Adrenal gland (tissue), 5 donors: Measurements from ENCODE around the gene SRGAP3.

Experiments
- POLR2A ChIP-seq, 2 donors: fragments of 450-650 bp; IDR thresholded peaks; one replicate each; pipeline ENCODE4 v1.6.1; 2017; ENCODE audit warnings: antibody characterized with exemption in 2 of 2, mild to moderate bottlenecking in 2 of 2, moderate library complexity in 1 of 2
- TF ChIP-seq, protein P1 (sequence below), 6 experiments: fragments of 450-650 bp in 4 of 6; fragments of 200-600 bp in 2 of 6; sonication (generic) in 1 of 6; IDR thresholded peaks; 1 replicate in 5 of 6; 2 replicates in 1 of 6; pipeline versions ENCODE4 v1.5.1 to v1.8.0; 2016 to 2021; ENCODE audit warnings: antibody characterized with exemption in 6 of 6, mild to moderate bottlenecking in 2 of 6, moderate library complexity in 1 of 6
- donor health status: DM: no; HTN: no; CAD: no.

- TF ChIP-seq, protein P1, sequence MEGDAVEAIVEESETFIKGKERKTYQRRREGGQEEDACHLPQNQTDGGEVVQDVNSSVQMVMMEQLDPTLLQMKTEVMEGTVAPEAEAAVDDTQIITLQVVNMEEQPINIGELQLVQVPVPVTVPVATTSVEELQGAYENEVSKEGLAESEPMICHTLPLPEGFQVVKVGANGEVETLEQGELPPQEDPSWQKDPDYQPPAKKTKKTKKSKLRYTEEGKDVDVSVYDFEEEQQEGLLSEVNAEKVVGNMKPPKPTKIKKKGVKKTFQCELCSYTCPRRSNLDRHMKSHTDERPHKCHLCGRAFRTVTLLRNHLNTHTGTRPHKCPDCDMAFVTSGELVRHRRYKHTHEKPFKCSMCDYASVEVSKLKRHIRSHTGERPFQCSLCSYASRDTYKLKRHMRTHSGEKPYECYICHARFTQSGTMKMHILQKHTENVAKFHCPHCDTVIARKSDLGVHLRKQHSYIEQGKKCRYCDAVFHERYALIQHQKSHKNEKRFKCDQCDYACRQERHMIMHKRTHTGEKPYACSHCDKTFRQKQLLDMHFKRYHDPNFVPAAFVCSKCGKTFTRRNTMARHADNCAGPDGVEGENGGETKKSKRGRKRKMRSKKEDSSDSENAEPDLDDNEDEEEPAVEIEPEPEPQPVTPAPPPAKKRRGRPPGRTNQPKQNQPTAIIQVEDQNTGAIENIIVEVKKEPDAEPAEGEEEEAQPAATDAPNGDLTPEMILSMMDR (IDR thresholded peaks at IDR 0.05) = no peak
- no peak for TF ChIP-seq POLR2A (IDR thresholded peaks at IDR 0.05)
Measured at GRCh38 chr3:9149566-9149965, 99.9 kb downstream of the SRGAP3 start.
